HFF-Myc (cell line): ENCODE measurements around the gene OR5AC2.

Experiments
- DNase-seq: peaks from one replicate; pipeline ENCODE4 v3.0.0-alpha.2; 2011; ENCODE audit warnings: low read depth; ENCODE audit errors: extremely low read depth
- H3K4me3 ChIP-seq: replicated peaks from 2 replicates; pipeline ENCODE4 v1.5.1; 2011; ENCODE audit warnings: low read depth, mild to moderate bottlenecking, control low read depth, low read length
- TF ChIP-seq, protein P1 (sequence below): IDR thresholded peaks from 2 replicates; pipeline ENCODE4 v1.5.1; 2012; ENCODE audit warnings: mild to moderate bottlenecking, low read depth, low read length, control low read depth; ENCODE audit errors: missing control alignments

OR5AC2 gene

DNA sequence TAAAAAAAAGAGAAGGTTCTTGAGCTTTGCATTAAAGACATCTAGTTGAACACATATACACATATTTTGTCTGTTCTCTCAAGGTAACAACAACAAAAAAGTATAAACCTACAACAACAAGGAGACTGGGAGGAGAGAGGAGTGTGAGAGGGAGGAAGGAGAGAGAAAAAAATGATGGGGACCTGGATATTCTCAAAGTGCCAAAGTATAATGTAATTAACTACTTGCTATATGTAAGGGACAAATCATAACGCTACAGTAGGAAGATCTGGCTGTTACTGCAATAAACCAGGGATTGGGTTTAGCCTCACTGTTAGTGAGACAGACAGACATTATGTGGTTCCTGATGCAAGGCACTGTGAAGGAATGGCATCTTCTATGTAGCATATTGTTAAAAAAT is 37.7 kb upstream of the OR5AC2 start:
- H3K4me3 ChIP-seq: no peak overlapping the region
- DNase-seq: no peak
- TF ChIP-seq, protein P1, sequence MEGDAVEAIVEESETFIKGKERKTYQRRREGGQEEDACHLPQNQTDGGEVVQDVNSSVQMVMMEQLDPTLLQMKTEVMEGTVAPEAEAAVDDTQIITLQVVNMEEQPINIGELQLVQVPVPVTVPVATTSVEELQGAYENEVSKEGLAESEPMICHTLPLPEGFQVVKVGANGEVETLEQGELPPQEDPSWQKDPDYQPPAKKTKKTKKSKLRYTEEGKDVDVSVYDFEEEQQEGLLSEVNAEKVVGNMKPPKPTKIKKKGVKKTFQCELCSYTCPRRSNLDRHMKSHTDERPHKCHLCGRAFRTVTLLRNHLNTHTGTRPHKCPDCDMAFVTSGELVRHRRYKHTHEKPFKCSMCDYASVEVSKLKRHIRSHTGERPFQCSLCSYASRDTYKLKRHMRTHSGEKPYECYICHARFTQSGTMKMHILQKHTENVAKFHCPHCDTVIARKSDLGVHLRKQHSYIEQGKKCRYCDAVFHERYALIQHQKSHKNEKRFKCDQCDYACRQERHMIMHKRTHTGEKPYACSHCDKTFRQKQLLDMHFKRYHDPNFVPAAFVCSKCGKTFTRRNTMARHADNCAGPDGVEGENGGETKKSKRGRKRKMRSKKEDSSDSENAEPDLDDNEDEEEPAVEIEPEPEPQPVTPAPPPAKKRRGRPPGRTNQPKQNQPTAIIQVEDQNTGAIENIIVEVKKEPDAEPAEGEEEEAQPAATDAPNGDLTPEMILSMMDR: no peak

DNA sequence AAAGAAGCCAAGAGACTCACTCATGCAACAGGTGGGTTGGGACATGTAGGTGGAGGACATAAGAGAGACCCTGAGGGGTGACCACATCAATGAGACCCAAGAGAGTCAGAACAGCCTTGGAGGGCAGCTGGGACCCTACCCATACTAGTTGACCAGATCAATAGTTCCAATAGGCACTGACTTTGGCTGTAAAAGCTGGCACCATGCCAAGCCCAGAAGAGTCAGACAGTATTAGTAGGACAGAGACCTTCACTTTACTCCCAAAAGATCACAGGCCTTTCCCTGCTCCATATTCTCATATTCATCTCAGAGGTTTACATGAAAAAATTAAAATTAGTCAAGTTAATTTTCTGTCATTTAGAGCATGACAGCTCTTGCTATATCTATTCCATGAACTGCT is 30.9 kb upstream of the OR5AC2 start:
- no peak for DNase-seq
- TF ChIP-seq, protein P1: no peak
- no peak overlapping the region for H3K4me3 ChIP-seq

DNA sequence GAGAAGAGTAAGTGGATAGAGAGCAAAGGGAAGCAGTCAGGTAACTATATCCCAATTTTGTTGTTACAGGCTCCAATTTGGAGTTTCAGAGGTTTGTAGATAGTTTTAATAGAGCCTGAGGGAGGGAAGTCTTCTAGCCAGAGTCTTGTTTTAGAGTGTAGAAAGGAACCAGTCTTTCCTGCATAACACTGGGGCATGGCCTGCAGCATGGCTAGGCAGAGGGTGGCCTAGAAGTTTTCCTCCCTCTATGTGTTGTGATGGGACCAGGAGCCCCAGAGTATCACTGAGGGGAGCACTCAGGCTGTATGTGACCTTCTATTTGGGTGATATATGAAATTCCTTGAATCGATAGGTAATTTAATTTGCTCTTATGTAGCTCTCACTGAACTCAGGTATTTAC is 29.3 kb upstream of the OR5AC2 start:
- TF ChIP-seq, protein P1: no peak
- no peak overlapping the region for H3K4me3 ChIP-seq
- no peak for DNase-seq

DNA sequence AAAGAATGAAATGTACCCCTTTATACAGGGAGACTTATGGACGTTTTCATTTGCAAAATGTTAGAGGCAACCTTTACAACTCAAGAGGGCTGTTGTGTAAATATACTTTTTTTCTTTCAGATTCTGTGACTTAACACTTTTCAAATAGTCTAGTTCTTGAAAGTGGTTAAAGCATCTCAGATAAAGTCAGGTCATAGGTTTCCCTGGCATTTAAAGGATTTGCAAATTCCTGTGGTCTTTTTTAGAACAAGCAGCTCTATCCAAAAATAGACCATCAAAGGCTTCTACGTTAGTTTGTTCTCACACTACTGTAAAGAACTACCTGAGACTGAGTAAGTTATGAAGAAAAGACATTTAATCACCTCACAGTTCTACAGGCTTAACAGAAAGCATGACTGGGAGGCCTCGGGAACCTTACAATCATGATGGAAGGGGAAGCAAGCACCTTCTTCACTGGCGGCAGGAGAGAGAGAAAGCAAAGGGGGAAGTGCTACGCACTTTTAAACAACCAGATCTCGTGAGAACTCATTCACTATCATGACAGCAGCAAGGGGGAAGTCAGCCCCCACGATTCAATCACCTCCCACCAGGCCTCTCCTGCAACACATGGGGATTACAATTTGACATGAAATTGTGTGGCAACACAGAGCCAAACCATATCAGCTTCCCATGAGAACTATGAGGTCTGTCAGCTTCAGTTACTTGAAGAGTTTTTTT is 28.6 kb upstream of the OR5AC2 start:
- no peak for DNase-seq
- H3K4me3 ChIP-seq: no peak overlapping the region
- TF ChIP-seq, protein P1: no peak

DNA sequence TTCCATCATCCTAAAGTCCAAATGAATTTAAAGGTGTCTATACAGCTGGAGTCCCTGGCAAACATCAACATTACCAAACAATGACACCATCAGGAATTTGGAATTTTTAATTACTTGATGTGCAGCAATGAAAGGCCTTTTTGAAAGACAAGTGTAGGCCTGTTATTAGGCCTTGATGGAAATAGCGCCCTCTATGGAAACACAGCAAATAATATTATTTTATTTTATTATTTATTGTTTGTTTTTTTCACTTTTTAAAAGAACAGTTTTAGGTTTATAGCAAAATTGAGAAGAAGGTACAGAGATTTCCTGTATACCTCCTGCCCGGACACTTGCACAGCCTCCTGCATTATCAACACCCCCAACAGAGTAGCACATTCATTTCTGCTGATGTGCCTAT is 18.1 kb upstream of the OR5AC2 start:
- TF ChIP-seq, protein P1: peak; percentile 24
- DNase-seq: no peak
- no peak overlapping the region for H3K4me3 ChIP-seq

DNA sequence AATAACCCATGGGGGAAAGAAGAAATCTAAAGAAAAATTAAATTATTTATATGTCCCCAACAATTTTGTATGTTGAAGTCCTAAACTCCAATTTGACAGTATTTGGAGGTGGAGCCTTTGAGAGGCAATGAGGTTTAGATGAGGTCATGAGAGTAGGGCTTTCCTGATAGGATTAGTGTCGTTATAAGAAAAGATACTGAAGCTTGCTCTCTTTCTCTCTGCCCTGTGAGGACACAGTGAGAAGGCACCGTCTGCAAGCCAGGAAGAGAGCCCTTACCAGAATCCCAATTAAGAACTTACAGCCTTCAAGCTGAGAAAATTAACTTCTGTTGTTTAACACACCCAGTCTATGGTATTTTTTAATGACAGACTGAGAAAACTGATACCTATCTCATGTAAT is 16.1 kb upstream of the OR5AC2 start:
- no peak for DNase-seq
- TF ChIP-seq, protein P1: no peak
- H3K4me3 ChIP-seq: no peak overlapping the region

DNA sequence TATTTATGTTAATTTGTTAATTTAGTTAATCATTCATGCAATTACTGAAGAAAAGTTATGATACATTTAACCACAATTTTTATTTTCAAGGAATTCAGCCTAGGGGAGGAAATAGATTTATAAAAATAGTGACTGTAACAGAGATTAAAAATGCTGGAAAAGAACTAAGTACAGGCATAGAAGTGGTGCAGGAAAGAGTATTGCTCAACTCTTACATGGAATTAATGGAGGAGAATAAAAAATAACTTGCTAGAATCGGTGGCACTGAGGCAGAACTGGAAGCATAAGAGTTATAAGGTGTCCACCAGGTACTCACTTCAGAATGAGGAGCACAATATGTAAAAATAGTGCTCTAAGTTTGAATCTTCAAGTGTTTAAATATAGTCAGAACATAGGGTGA is 13.5 kb upstream of the OR5AC2 start:
- DNase-seq: no peak
- no peak overlapping the region for H3K4me3 ChIP-seq
- TF ChIP-seq, protein P1: no peak
